ENCODE results near the gene ZSWIM3. TPM values are rescaled to one million over a fixed set of nuclear protein-coding genes. Genes with fewer than 3 reads are reported as not detected.

Gene ZSWIM3
- total and polyA plus RNA-seq, 2 of the 13 experiments (the other 11 are each of a cell fraction or from before 2014, with no cell fraction given): 5.2 to 5.8 TPM

DNA sequence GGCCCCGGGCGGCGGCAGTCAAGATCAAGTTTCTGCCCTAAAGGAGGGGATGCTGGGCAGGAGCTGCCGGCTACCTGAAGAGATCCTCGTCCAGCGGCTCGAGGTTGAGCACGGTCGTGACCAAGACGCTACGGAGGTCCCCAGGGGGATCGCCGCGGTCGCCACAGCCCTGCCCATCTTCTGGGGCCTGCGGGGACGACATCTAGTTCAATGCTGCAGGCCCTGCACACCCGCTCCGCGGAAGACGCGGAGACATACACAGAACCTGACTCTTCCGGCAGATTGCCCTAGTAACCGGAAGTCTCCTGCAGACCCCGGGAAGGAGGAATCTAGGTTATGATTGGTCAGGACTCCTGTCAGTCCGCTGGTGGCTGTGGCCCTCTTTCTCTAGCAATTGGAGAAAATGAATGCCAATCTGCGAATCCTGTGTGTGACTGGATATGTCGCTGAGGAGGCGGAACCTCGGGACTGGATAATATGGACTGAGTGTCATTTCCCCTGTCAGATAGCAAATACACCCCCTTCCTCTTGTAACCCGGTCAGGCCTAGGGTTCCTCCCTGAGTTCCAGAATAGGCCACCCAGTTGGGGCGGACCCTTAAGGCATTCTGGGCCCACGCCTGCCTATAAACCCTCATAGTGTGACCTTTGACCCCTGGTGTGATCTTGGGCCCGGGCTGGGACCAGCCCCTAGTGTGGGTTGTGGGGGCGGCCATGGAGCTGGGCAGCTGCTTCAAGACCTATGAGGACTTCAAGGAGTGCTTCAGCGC is at the start of gene ZSWIM3, which contains the start of gene ACOT8 (continued):
- TF ChIP-seq GTF3A (CRISPR knock-in tag; conservative IDR thresholded peaks at IDR 0.05) (no peak), POLR2AphosphoS5 (IDR thresholded peaks at IDR 0.05; ENCODE audit: low read depth, low read length) (peak; percentile 99), ZNF317 (CRISPR knock-in tag; IDR thresholded peaks at IDR 0.05) (no peak; the same call in 1 of the 2 replicates), ZNF337 (CRISPR knock-in tag; IDR thresholded peaks at IDR 0.05; ENCODE audit: borderline replicate concordance, low read depth) (no peak; the same call in 1 of the 2 replicates), ZNF282 (IDR thresholded peaks at IDR 0.05; ENCODE audit: partially characterized antibody) (no peak), SETDB1 (CRISPR knock-in tag; IDR thresholded peaks at IDR 0.05; ENCODE audit: borderline replicate concordance) (no peak), PAX8 (CRISPR knock-in tag; IDR thresholded peaks at IDR 0.05; ENCODE audit: borderline replicate concordance) (no peak), HDAC1 (CRISPR knock-in tag; IDR thresholded peaks at IDR 0.05) (peak; percentile 83; the same call in 1 of the 2 replicates), ZNF350 (CRISPR knock-in tag; IDR thresholded peaks at IDR 0.05; ENCODE audit: borderline replicate concordance, low read depth) (peak; percentile 92), MYC (CRISPR knock-in tag; IDR thresholded peaks at IDR 0.05; ENCODE audit: borderline replicate concordance) (peak; percentile 43; the same call in 1 of the 2 replicates), MEIS1 (CRISPR knock-in tag; IDR thresholded peaks at IDR 0.05; ENCODE audit: borderline replicate concordance) (peak; percentile 93; the same call in 1 of the 2 replicates), CENPX (CRISPR knock-in tag; IDR thresholded peaks at IDR 0.05) (no peak), MED8 (CRISPR knock-in tag; IDR thresholded peaks at IDR 0.05; ENCODE audit: insufficient replicate concordance) (peak; percentile 83), SOX6 (IDR thresholded peaks at IDR 0.05) (no peak), SOX6 (CRISPR knock-in tag; IDR thresholded peaks at IDR 0.05) (peak; percentile 78), ZNF550 (CRISPR knock-in tag; IDR thresholded peaks at IDR 0.05; ENCODE audit: borderline replicate concordance) (0 out of 2 replicates have a peak, but pooled peaks have one; percentile 85), ZNF274 (CRISPR knock-in tag; IDR thresholded peaks at IDR 0.05) (peak; percentile 71)
- TF ChIP-seq, protein P1, sequence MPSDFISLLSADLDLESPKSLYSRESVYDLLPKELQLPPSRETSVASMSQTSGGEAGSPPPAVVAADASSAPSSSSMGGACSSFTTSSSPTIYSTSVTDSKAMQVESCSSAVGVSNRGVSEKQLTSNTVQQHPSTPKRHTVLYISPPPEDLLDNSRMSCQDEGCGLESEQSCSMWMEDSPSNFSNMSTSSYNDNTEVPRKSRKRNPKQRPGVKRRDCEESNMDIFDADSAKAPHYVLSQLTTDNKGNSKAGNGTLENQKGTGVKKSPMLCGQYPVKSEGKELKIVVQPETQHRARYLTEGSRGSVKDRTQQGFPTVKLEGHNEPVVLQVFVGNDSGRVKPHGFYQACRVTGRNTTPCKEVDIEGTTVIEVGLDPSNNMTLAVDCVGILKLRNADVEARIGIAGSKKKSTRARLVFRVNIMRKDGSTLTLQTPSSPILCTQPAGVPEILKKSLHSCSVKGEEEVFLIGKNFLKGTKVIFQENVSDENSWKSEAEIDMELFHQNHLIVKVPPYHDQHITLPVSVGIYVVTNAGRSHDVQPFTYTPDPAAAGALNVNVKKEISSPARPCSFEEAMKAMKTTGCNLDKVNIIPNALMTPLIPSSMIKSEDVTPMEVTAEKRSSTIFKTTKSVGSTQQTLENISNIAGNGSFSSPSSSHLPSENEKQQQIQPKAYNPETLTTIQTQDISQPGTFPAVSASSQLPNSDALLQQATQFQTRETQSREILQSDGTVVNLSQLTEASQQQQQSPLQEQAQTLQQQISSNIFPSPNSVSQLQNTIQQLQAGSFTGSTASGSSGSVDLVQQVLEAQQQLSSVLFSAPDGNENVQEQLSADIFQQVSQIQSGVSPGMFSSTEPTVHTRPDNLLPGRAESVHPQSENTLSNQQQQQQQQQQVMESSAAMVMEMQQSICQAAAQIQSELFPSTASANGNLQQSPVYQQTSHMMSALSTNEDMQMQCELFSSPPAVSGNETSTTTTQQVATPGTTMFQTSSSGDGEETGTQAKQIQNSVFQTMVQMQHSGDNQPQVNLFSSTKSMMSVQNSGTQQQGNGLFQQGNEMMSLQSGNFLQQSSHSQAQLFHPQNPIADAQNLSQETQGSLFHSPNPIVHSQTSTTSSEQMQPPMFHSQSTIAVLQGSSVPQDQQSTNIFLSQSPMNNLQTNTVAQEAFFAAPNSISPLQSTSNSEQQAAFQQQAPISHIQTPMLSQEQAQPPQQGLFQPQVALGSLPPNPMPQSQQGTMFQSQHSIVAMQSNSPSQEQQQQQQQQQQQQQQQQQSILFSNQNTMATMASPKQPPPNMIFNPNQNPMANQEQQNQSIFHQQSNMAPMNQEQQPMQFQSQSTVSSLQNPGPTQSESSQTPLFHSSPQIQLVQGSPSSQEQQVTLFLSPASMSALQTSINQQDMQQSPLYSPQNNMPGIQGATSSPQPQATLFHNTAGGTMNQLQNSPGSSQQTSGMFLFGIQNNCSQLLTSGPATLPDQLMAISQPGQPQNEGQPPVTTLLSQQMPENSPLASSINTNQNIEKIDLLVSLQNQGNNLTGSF (CRISPR knock-in tag; IDR thresholded peaks at IDR 0.05): peak; percentile 78; the same call in 1 of the 2 replicates
- TF ChIP-seq, protein P2, sequence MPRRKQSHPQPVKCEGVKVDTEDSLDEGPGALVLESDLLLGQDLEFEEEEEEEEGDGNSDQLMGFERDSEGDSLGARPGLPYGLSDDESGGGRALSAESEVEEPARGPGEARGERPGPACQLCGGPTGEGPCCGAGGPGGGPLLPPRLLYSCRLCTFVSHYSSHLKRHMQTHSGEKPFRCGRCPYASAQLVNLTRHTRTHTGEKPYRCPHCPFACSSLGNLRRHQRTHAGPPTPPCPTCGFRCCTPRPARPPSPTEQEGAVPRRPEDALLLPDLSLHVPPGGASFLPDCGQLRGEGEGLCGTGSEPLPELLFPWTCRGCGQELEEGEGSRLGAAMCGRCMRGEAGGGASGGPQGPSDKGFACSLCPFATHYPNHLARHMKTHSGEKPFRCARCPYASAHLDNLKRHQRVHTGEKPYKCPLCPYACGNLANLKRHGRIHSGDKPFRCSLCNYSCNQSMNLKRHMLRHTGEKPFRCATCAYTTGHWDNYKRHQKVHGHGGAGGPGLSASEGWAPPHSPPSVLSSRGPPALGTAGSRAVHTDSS (CRISPR knock-in tag; conservative IDR thresholded peaks at IDR 0.05): peak; percentile 97; the same call in 1 of the 2 replicates
- TF ChIP-seq, protein P3, sequence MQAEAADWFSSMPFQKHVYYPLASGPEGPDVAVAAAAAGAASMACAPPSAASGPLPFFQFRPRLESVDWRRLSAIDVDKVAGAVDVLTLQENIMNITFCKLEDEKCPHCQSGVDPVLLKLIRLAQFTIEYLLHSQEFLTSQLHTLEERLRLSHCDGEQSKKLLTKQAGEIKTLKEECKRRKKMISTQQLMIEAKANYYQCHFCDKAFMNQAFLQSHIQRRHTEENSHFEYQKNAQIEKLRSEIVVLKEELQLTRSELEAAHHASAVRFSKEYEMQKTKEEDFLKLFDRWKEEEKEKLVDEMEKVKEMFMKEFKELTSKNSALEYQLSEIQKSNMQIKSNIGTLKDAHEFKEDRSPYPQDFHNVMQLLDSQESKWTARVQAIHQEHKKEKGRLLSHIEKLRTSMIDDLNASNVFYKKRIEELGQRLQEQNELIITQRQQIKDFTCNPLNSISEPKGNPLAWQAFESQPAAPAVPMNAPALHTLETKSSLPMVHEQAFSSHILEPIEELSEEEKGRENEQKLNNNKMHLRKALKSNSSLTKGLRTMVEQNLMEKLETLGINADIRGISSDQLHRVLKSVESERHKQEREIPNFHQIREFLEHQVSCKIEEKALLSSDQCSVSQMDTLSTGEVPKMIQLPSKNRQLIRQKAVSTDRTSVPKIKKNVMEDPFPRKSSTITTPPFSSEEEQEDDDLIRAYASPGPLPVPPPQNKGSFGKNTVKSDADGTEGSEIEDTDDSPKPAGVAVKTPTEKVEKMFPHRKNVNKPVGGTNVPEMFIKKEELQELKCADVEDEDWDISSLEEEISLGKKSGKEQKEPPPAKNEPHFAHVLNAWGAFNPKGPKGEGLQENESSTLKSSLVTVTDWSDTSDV (CRISPR knock-in tag; IDR thresholded peaks at IDR 0.05): no peak

All from HepG2 (cell line).